ENCODE data around the gene PLEKHD1.
"Not testable (repeated sequence)": the region's sequence is repeated elsewhere in the genome, so short reads cannot be mapped to it uniquely, and the experiment has no call there.

The PLEKHD1 gene

DNA sequence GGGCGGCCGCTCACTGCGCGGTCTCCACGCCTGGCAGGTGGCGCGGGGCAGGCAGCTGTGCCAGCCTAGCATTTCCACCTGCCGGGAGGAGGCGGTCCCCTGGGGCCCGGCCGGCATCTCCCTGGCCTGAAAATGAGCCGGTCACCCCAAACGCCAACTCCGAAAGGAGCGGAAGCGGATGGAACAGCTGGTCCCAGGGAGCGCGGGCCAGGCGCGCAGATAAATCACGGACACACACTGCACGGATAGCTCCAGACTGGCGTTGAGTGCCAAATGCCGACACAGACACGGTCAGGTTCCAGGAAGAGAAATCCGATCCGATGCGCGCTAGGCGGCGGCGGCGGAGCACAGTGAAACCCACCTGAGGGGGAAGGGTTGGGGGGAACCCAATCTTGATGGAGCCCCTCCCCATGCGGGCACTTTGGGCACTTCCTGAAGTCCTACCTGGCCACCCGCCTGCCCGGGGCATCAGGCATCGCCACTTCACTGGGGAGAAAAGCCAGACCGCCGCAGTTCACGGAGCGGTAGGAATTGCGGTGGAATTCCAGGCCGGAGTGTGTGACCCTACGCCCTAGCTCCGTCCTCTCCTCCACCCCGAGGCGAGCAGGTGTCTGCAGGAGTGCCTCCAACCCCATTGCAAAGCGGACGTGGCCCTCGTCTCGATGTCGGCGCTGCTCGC lies 624 bp upstream of the PLEKHD1 start:
- DNase-seq: no peak

- no peak for DNase-seq
These were observed 760 bp downstream of the PLEKHD1 start for GRCh38 chr14:69485315-69485660.

- DNase-seq: no peak
These were observed 1.2 kb downstream of the PLEKHD1 start for GRCh38 chr14:69485701-69486100.

GRCh38 chr14:69487226-69487625 lies 2.7 kb downstream of the PLEKHD1 start:
- no peak for DNase-seq

- no peak for DNase-seq
These were observed 3.2 kb downstream of the PLEKHD1 start for GRCh38 chr14:69487771-69488170.

GRCh38 chr14:69489495-69489894 lies 5.0 kb downstream of the PLEKHD1 start:
- DNase-seq: no peak

- DNase-seq: no peak
These were observed 5.8 kb downstream of the PLEKHD1 start for GRCh38 chr14:69490219-69490918.

DNA sequence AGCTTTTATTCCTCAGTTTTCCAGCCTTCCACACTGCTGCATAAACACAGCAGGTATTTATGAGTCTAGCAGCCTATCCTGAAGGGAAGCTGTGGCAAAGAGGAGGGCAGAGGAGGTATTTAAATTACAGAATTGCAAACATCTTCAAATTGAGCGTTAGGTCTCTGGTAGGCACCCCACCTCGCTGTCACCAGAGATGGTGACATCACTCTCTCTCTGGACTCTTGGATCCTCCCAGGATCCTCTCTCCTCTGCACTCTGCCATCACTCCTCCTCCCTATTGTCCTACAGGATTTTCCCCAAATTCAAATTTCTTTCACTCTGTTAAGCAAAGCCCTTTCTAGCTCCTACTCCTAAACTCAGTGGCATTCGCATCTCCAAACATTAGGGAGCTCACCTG lies 6.7 kb downstream of the PLEKHD1 start:
- DNase-seq: no peak

GRCh38 chr14:69493038-69493437 lies 8.5 kb downstream of the PLEKHD1 start:
- no peak for DNase-seq

DNA sequence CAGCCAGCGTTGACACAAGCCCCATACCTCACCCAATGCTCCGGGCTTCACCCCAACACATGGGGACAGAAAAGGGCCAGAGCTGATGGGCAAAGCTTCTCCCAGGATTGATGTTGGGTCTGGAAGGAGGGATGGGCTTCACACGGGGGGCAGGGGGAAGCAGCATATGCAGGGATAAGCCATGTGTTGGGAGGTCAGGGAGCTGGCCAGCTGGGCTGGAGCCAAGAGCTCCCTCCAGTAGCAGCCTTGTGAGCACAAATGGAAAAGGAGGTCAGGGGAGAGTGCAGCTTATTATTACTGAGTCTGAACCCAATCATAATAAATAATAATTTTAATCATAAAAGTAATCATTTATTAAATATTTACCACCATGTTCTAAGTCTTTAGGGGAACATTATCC lies 9.3 kb downstream of the PLEKHD1 start:
- DNase-seq: no peak

- DNase-seq: no peak
These were observed 10.9 kb downstream of the PLEKHD1 start for GRCh38 chr14:69495341-69495921.

DNA sequence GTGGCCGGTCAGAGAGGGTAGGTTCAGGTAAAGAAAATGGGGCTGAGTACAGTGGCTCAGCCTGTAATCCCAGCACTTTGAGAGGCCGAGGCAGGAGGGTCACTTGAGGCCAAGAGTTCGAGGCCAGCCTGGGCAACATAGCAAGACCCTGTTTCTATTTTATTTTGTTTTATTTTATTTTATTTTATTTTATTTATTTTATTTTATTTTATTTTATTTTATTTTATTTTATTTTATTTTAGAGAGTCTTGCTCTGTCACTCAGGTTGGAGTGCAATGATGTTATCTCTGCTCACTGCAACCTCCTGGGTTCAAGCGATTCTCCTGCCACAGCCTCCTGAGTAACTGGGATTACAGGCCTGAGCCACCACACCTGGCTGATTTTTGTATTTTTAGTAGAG lies 13.3 kb downstream of the PLEKHD1 start:
- not testable (repeated sequence) for DNase-seq

GRCh38 chr14:69498286-69498685 lies 13.8 kb downstream of the PLEKHD1 start:
- DNase-seq: not testable (repeated sequence)

GRCh38 chr14:69499436-69499835 lies 14.9 kb downstream of the PLEKHD1 start:
- no peak for DNase-seq

DNA sequence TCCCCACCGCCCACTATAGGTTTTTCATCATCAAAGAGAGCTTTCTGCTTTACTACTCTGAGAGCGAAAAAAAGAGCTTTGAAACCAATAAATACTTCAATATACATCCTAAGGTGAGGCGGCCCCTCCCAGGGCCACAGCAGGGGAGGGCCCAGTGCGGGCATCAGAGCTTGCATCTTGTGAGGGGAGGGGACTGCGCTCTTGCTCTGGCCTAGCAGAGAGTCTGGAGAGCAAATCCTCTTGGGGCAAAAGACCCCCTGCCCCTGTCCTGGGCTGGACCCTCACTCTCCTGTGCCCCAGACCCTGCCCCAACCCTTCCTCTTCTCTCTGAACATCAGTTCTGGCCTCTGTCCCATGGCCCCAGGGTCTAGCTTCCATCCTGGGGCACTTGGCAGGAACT lies 15.6 kb downstream of the PLEKHD1 start:
- no peak for DNase-seq

DNA sequence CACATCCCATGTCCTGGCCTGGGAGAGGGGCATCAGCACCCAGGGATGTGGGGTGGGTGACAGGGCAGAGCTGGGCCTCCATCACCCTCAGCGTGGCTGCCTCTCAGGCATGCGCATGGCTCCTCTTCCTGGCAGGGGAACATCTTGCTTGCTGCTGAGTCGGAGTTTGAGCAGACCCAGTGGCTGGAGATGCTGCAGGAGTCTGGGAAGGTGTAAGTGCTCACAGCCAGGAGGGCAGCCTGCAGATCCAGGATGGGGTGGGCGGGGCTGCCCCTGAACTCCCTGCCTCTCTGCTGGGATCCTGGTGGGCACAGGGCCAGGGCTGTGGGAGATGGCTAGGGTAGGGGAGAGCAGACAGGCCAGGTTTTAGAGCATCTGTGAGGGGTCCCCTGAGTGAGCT lies 16.2 kb downstream of the PLEKHD1 start:
- no peak for DNase-seq

GRCh38 chr14:69501423-69501838 lies 16.9 kb downstream of the PLEKHD1 start:
- no peak for DNase-seq

- no peak for DNase-seq
These were observed 20.2 kb downstream of the PLEKHD1 start for GRCh38 chr14:69504775-69505174.

- no peak for DNase-seq
These were observed 21.1 kb downstream of the PLEKHD1 start for GRCh38 chr14:69505338-69506240.

DNA sequence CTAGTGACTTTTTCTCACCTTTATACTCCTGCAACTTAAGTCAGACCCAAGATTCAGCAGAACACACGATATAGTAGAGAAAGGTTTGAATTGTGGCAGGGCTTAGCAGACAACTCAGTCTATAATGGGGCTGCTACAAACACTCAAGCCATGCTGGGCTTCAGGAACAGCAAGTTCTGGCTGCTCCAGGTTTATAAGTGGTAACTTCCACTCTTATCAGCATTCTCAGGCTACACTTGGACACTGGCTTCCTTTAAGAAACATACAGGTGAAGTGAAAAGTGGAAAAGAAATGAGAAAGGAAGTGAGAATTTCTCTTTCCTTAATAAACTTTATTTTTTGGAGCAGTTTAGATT lies 21.7 kb downstream of the PLEKHD1 start:
- DNase-seq: no peak

GRCh38 chr14:69518289-69519101 lies 34.0 kb downstream of the PLEKHD1 start:
- no peak for DNase-seq
